Mucosa of stomach (tissue), 1 donor: ENCODE results near the gene PCSK6.

ENCODE experiments used
- H3K27me3 ChIP-seq: one replicate; pipeline ENCODE4 v1.7.0; 2013; ENCODE audit warnings: mild to moderate bottlenecking, low read length; ENCODE audit not compliant: control insufficient read depth, insufficient read depth
- H3K36me3 ChIP-seq: one replicate; pipeline ENCODE4 v1.7.0; 2013; ENCODE audit warnings: low read length; ENCODE audit not compliant: control insufficient read depth, insufficient read depth
- H3K4me1 ChIP-seq: one replicate; pipeline ENCODE4 v1.7.0; 2013; ENCODE audit warnings: mild to moderate bottlenecking, low read length; ENCODE audit not compliant: control insufficient read depth, insufficient read depth
- H3K4me3 ChIP-seq: one replicate; pipeline ENCODE4 v1.7.0; 2013; ENCODE audit warnings: low read length
- H3K9ac ChIP-seq: one replicate; pipeline ENCODE4 v1.7.0; 2013; ENCODE audit warnings: mild to moderate bottlenecking, low read length, moderate library complexity
- H3K9me3 ChIP-seq: one replicate; pipeline ENCODE4 v1.7.0; 2013; ENCODE audit warnings: mild to moderate bottlenecking, low read length, moderate library complexity; ENCODE audit not compliant: control insufficient read depth
- donor health status: Pancreatic carcinoma.

Gene PCSK6

DNA sequence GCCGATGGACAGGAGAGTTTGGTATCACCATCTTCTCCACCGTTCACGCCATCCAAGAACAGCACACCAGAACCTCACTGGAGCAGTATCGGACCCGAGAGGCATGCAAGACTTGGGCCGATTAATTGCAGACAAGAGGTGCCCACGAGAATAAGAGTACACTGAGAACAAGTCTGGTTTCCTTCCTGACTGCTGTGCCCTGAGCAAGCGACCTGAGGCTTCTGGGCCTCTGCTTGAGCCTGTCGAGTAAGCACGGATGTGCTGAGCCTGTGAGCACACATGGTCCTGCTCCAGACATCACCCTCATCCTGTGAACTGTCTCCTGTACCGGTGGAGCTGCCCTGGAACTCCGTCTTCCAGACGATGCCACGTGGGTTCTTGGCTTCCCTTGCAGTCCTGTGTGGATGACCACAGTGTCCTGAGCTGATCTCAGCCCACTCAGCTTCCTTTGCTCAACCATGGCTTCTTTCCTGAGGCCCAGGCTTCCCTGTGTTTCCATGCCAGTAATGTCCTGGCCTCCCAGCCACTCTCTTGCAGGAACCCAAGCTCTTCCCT, 160.1 kb downstream of the PCSK6 start:
- Histone ChIP-seq H3K4me3 (no peak overlapping the region), H3K36me3 (no peaks in the 10 kb centered on the region), H3K9me3 (no peaks in the 10 kb centered on the region), H3K4me1 (peaks cover 10% of the 10 kb centered on the region), H3K27me3 (no peaks in the 10 kb centered on the region), H3K9ac (no peak overlapping the region)

- Histone ChIP-seq H3K4me1 (peaks cover 16% of the 10 kb centered on the region), H3K36me3 (no peaks in the 10 kb centered on the region), H3K27me3 (no peaks in the 10 kb centered on the region)
These were observed 161.5 kb downstream of the PCSK6 start for GRCh38 chr15:101328001-101328400.

DNA sequence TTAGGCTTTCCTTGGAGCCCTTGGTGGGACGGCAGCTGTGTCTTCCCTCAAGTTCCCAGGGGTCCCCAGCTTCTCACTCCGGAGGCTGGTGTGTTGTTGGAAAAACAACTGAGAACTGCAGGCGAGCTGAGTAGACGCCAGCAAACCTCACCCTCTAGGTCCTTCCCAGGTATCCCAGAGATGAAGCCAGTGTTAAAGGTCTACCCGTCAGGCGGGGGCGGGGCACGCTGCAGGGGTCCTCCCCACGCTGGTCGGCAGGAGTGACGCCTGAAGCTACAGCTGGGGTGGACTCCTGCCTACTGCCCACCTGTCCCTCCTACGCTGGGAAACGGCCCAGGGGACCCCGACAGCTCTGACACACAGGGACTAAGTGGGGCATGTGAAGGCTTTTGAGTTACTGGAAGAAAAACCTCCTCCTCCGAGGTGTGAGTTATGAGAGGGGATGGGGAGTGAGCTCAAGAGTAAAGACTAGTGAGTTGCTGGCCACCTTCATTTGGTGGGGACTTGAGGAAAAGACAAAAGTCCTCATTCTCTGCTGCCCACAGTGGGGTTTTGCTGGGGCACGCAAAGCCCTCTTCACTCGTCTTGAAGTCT, 162.3 kb downstream of the PCSK6 start:
- no peaks in the 10 kb centered on the region for H3K27me3 ChIP-seq
- no peak overlapping the region for H3K4me3 ChIP-seq
- H3K36me3 ChIP-seq: no peaks in the 10 kb centered on the region
- H3K4me1 ChIP-seq: peaks cover 16% of the 10 kb centered on the region
- H3K9me3 ChIP-seq: no peaks in the 10 kb centered on the region
- no peak overlapping the region for H3K9ac ChIP-seq

More at GRCh38 chr15:101328001-101328400, 161.5 kb downstream of the PCSK6 start:
- H3K9me3 ChIP-seq: no peaks in the 10 kb centered on the region
- no peak overlapping the region for H3K4me3 ChIP-seq
- no peak overlapping the region for H3K9ac ChIP-seq

DNA sequence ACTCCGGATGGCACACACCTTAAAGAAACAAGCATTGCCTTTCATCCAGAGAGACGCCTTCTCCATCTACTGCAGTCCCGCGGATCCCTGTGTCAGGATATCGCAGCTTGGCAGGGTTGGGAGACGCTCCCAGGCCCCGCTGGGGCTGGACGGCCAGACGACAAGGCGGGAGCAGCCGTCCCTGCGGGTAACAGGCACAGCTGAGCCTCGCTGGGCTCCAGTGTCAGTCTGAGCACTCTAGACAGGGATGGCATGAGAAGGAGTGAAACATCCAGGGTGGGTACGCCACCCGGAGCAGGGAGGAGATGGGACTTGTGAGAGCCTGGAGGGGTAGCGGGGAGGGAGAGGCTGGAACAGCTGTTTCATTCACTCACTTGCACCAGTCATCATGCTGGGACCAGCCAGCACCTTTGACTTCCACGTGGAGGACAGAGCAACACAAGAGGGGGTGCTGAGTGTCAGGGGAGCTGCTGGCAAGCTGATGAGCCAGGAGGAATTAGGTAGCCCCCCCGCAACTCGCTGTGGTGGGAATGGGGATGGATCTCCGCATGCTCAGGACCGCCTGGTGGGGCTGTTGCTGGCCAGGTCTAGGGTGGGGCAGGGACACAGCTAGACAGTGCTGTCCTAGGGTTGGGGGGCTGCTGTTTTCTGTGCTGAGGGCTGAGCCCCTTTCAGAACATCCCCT, 162.9 kb downstream of the PCSK6 start:
- H3K4me1 ChIP-seq: peaks cover 16% of the 10 kb centered on the region
- H3K9me3 ChIP-seq: no peaks in the 10 kb centered on the region
- H3K36me3 ChIP-seq: no peaks in the 10 kb centered on the region
- no peaks in the 10 kb centered on the region for H3K27me3 ChIP-seq
- no peak overlapping the region for H3K4me3 ChIP-seq
- no peak overlapping the region for H3K9ac ChIP-seq

DNA sequence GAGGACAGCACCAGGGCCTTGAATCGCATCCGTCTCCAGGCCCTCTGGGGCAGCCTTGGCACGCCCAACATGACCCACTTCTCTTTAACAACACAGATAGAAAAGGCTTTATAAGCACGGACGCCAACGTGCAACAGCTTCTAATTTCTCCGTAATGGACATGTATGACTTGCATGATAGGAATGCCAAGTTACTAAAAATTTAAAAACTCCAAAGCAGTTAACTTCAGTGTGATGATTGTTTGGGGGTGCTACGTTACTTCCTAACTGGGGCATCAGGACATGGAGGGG, 163.5 kb downstream of the PCSK6 start:
- Histone ChIP-seq H3K4me3 (no peak overlapping the region), H3K36me3 (no peaks in the 10 kb centered on the region), H3K9ac (no peak overlapping the region), H3K27me3 (no peaks in the 10 kb centered on the region), H3K4me1 (peaks cover 16% of the 10 kb centered on the region), H3K9me3 (no peaks in the 10 kb centered on the region)

- Histone ChIP-seq H3K4me1 (peaks cover 16% of the 10 kb centered on the region), H3K9me3 (no peaks in the 10 kb centered on the region), H3K36me3 (no peaks in the 10 kb centered on the region), H3K27me3 (no peaks in the 10 kb centered on the region), H3K4me3 (no peak overlapping the region), H3K9ac (no peak overlapping the region)
These were observed 164.1 kb downstream of the PCSK6 start for GRCh38 chr15:101325263-101326025.

DNA sequence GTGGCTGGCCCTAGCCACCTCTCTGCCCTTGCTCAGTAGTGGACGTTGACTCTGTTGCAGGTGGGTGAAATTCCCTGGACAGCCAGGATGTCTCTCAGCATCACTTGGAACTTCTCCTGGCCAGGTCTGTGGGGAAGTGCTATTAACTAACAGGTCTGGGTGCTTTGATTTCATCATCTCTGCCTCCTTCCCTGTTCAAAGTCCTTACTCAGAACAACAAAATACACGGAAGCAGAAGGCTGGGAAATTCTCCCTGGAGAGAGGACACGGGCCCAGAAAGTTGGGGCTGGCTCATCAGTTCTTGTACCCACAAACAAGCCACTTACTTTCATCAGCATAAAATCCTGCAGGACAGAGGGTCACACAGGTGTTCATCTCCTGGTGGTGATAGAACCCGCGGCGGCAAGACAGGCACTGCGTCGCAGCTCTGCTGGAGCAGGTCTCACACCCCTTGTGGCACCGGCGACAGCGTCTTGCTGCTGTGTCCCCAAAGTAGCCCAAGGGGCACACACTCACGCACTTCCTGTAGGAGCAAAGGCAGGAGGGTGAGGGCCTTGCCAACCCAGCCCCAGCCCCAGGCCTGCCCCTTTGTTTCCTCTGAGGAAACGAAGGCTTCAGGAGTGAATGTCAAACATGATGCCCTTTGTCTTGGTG, 164.9 kb downstream of the PCSK6 start:
- no peaks in the 10 kb centered on the region for H3K27me3 ChIP-seq
- no peak overlapping the region for H3K4me3 ChIP-seq
- H3K9ac ChIP-seq: no peak overlapping the region
- peaks cover 16% of the 10 kb centered on the region for H3K4me1 ChIP-seq
- no peaks in the 10 kb centered on the region for H3K9me3 ChIP-seq
- H3K36me3 ChIP-seq: no peaks in the 10 kb centered on the region

GRCh38 chr15:101323793-101324523, 165.5 kb downstream of the PCSK6 start:
- Histone ChIP-seq H3K4me1 (peaks cover 16% of the 10 kb centered on the region), H3K27me3 (no peaks in the 10 kb centered on the region), H3K4me3 (no peak overlapping the region), H3K9me3 (no peaks in the 10 kb centered on the region), H3K36me3 (no peaks in the 10 kb centered on the region), H3K9ac (no peak overlapping the region)

- Histone ChIP-seq H3K9me3 (no peaks in the 10 kb centered on the region), H3K4me1 (peaks cover 16% of the 10 kb centered on the region), H3K4me3 (no peak overlapping the region), H3K36me3 (no peaks in the 10 kb centered on the region), H3K27me3 (no peaks in the 10 kb centered on the region), H3K9ac (no peak overlapping the region)
These were observed 166.5 kb downstream of the PCSK6 start for GRCh38 chr15:101322854-101323477.

- no peaks in the 10 kb centered on the region for H3K9me3 ChIP-seq
- no peak overlapping the region for H3K4me3 ChIP-seq
- H3K36me3 ChIP-seq: no peaks in the 10 kb centered on the region
- H3K27me3 ChIP-seq: no peaks in the 10 kb centered on the region
- H3K9ac ChIP-seq: no peak overlapping the region
- peaks cover 16% of the 10 kb centered on the region for H3K4me1 ChIP-seq
These were observed 167.4 kb downstream of the PCSK6 start for GRCh38 chr15:101322016-101322695.
